HG02884 (cell line): ENCODE data around the gene CHRM5.
"Not testable (repeated sequence)": the region's sequence is repeated elsewhere in the genome, so short reads cannot be mapped to it uniquely, and the experiment has no call there.

Source experiments
- ATAC-seq: cut with Tn5 transposase; IDR thresholded peaks from one replicate; pipeline ENCODE4 v1.9.1; 2021; ENCODE audit warnings: mild to moderate bottlenecking, moderate library complexity; ENCODE audit not compliant: unreplicated experiment

Gene CHRM5

DNA sequence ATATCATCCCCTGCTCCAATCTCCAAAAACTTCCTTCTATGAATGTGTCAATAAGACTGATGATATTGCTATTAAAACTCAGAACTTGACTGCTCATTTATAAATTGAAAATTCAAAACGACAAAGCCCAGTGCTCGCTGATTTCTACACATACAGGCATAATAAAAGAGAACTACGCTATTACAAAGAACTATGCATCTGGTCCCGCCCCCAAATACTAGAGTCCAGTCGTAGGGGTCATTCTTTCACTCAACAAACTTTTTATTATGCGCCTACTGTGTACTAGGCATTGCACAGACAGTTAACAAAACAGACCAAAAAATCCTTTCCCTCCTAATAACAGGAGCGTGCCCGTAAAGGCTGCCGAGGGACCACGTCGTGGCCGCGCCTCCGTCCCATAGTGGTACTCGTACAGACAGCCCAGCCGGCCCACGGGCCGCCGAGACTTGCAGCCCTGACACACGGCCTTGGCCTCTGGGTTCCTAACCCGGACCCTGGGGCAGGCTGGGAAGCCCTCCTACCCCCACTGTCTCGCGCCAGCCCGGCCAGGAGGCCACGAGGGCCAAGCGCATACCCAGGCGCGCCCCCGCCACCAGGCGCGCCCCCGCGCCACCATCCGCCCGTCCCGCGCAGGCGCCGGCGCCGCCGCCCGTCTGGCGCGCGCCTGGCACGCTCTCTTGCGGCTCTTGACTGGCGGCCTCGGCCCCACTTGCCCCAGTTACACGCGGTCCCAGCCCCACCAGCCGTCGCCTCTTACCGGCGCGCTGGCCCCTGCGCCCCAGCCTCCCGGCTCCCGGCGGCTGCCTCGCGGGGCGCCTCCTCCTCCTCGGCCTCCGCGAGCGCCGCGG, 70.0 kb downstream of the CHRM5 start:
- ATAC-seq, result peak; percentile 54

- peak; percentile 41 for ATAC-seq
Observed at GRCh38 chr15:34038871-34039789, 70.8 kb downstream of the CHRM5 start, which contains the start of gene AVEN. AVEN (minus strand) TSS chr15:34039204; CDS start chr15:34039046, 158 bp downstream.

- no peak for ATAC-seq
Observed at GRCh38 chr15:34039790-34040113, 71.5 kb downstream of the CHRM5 start.

DNA sequence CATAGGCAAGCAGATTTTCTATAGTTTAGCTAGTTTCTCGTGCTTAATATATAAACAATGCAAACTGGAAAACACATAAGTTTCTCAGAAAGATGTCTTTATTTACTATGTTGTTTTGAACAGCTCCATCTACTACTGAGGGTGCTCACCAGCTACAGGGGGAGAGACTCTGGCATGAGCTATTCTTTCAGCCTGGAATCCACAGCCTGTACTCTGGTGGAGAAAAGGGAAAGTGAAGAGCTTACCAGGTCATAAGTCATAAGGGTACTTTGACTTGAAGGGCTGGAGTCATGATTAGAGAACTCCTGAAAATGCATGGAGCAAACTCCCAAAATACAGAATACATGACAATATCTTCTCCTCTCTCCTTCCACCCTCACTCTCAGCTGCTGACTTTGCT, 75.1 kb downstream of the CHRM5 start:
- no peak for ATAC-seq

- no peak for ATAC-seq
Observed at GRCh38 chr15:34043813-34044212, 75.5 kb downstream of the CHRM5 start.

DNA sequence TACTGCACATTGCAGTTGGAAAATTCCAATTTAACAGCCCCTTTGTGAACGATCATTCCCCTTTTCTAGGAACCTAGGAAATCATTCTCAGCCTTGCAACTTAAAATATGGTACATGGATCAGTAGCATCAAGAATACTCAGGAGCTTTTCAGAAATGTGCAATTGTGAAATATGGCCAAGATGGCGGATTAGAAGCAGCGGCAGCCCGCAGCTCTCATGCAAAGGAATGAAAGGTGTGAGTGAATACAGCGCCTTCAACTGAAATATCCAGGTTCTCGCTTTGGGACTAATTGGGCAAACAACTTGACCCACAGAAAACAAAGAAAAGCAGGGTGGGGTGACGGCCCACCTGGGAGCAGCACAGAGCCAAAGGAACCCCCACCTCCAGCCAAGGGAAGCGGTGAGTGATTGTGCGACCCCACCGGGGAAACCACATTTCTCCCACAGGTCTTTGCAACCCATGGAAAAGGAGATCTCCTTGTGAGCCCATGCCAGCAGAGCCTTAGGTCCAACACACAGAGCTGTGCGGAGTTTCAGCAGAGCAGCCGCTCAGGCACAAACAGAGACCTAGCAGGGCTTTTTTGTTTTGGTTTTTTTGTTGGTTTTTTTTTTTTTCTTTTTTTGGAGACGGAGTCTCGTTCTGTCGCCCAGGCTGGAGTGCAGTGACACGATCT, 78.3 kb downstream of the CHRM5 start:
- no peak for ATAC-seq

GRCh38 chr15:34047893-34048775, 79.8 kb downstream of the CHRM5 start:
- no peak for ATAC-seq

- ATAC-seq, result no peak
Observed at GRCh38 chr15:34049112-34049511, 80.8 kb downstream of the CHRM5 start.

DNA sequence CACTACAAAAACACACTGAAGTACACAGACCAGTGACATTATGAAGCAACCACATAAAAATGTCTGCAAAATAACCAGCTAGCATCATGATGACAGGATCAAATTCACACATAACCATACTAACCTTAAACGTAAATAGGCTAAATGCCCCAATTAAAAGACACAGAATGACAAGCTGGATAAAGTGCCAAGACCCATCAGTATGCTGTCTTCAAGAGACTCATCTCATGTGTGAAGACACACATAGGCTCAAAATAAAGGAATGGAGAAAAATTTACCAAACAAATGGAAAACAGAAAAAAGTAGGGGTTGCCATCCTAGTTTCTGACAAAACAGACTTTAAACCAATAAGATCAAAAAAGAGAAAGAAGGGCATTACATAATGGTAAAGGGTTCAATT, 82.1 kb downstream of the CHRM5 start:
- not testable (repeated sequence) for ATAC-seq

GRCh38 chr15:34054081-34054707, 85.9 kb downstream of the CHRM5 start:
- ATAC-seq, result no peak

- ATAC-seq, result no peak
Observed at GRCh38 chr15:34055868-34056595, 87.7 kb downstream of the CHRM5 start.

DNA sequence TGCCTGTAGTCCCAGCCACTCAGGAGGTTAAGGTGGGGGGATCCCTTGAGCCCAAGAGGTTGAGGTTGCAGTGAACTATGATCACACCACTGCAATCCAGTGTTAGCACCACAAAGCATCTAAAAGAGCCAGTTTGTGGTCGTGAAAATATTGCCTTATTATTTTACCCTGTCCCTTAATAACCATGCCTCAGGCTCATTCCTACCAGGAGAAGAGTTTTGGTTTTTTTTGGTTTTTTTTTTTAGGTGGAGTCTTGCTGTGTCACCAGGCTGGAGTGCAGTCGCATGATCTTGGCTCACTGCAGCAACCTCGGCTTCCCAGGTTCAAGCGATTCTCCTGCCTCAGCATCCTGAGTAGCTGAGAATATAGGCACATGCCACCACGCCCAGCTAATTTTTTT, 88.6 kb downstream of the CHRM5 start:
- no peak for ATAC-seq

DNA sequence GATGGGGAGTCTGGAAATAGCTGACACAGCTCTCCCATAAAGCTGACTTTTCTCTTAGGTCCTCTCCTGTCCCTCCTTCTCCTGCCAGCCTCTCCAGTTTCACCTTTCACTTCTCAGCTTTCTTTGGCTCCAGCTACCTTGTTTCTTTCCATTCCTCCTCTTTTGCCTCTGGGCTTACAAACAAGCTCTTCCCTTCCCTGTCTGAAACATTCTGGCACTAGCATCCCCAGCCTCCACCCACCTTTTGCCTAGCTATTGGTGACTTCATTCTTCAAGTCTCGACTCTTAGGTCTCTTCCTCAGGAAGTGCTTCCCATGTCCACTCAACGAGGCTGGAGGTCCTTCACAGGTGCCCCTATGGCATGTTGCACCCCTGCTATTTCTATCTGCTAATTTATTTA, 91.2 kb downstream of the CHRM5 start:
- no peak for ATAC-seq

DNA sequence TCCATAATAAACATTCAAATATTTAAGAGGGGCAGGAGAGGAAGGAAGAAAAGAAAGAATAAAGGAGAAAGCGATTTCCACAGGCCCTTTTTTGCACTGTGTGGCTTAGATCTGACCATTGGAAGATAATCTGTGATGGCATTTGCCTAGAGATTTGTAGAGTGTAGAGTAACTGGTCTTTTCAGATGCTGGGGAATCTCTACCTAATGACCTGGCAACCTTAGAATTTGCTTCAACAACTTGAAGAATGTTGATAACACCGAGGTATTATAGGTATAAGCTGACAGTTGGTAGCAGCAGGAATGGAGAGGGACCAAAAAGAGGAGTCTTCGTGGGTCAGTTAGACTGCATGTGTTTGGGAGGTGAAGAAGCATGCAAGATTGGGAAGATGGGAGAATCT, 91.6 kb downstream of the CHRM5 start:
- no peak for ATAC-seq

DNA sequence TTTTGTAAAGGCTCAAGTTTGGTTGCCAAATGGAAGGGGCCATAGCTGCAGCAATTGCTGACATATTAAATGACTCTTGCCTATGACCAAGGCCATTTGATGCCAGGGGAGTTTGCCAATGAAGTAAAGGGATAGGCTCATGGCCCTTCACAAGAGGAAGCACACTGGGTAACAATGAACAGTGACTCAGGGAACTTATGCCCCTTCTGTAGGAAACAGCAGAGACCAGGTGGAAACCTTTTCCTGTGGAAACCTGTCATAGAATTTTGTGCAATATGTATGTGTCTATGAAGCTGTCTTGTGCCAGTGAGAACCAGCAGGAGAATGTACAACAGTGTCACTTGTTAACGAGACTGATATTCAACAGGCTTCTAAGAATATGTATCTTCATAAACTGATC, 96.1 kb downstream of the CHRM5 start:
- no peak for ATAC-seq

- ATAC-seq, result no peak
Observed at GRCh38 chr15:34065261-34065660, 97.0 kb downstream of the CHRM5 start.

DNA sequence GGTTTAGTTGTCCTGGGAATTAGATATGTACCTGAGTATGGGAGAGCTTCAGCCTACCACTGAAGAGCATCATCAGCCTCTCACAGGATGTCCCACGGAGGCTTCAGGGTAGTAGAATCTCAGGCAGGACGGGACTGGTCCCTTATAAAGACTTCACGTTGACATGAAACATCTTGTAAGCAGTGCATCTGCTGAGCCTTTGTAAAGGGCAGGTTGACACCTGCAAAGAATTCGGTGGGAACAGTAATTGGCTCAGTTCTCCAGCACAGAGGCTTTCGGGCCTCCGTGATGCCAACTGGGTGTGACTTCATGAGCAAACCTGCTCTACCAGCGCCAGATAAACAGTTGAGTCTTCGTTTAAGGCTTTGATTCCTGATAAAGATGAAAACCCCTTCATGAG, 97.6 kb downstream of the CHRM5 start:
- no peak for ATAC-seq

GRCh38 chr15:34070003-34070402, 101.7 kb downstream of the CHRM5 start:
- no peak for ATAC-seq

DNA sequence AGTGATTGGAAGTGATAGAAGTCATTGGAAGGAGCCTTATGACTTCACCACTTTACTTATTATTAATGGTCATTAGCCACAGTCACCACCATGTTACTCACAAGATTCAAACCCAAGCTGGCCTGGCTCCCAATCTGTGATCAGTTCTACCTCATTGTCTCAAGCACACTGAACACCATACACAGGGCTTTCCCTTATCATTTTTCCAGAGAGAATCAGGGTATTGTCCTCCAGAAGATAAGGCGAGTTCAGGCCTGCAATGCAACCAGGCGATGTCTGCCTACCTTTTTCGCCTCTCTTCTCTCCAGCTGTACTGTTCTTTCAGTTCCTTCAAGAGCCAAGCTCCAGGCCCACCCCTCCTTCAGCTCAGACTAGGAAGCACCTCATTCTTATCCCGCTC, 108.5 kb downstream of the CHRM5 start:
- no peak for ATAC-seq
